ENCODE results near the gene MACROD2. TPM values are rescaled to one million over a fixed set of nuclear protein-coding genes. Genes with fewer than 3 reads are reported as not detected.
"Not testable (repeated sequence)": the region's sequence is repeated elsewhere in the genome, so short reads cannot be mapped to it uniquely, and the experiment has no call there.

MACROD2 gene
- total and polyA plus RNA-seq, 4 donors = 13.0 to 67.1 (median 20.7) TPM

- Histone ChIP-seq H3K9ac (ENCODE audit: insufficient read depth in 1 of 2, low read length in 2 of 2) (no peak overlapping the region), H3K27me3 (ENCODE audit: control insufficient read depth in 3 of 3, insufficient read depth in 3 of 3, low read length in 2 of 3) (no peaks in the 10 kb centered on the region), H3K4me1 (ENCODE audit: control insufficient read depth in 5 of 5, insufficient read depth in 5 of 5, low read length in 5 of 5) (no peaks in the 10 kb centered on the region), H3K4me3 (no peak overlapping the region), H3K27ac (ENCODE audit: low read depth in 1 of 2, low read length in 1 of 2) (no peak overlapping the region), H3K36me3 (ENCODE audit: control insufficient read depth in 4 of 4, insufficient read depth in 4 of 4, low read length in 4 of 4) (no peaks in the 10 kb centered on the region), H3K9me3 (ENCODE audit: control insufficient read depth in 4 of 4, insufficient read depth in 3 of 4, low read length in 3 of 4) (no peaks in the 10 kb centered on the region)
- DNase-seq (no peak), ATAC-seq (ENCODE audit: insufficient read depth, low FRiP score) (no peak)
- WGBS, 2 donors = 93 to 94% methylated on average over 5 of the region's 5 CpGs
- TF ChIP-seq CTCF (IDR thresholded peaks at IDR 0.05; ENCODE audit: control extremely low read depth, extremely low read depth) = no peak
Observed at GRCh38 chr20:15805154-15805553, 1809.8 kb downstream of the MACROD2 start.

- ATAC-seq (ENCODE audit: insufficient read depth, low FRiP score) = no peak
- no peak for DNase-seq
- Histone ChIP-seq H3K27ac (ENCODE audit: low read depth in 1 of 2, low read length in 1 of 2) (no peak overlapping the region), H3K9ac (ENCODE audit: insufficient read depth in 1 of 2, low read length in 2 of 2) (no peak overlapping the region), H3K9me3 (ENCODE audit: control insufficient read depth in 4 of 4, insufficient read depth in 3 of 4, low read length in 3 of 4) (no peaks in the 10 kb centered on the region), H3K4me1 (ENCODE audit: control insufficient read depth in 5 of 5, insufficient read depth in 5 of 5, low read length in 5 of 5) (no peaks in the 10 kb centered on the region), H3K4me3 (no peak overlapping the region), H3K36me3 (ENCODE audit: control insufficient read depth in 4 of 4, insufficient read depth in 4 of 4, low read length in 4 of 4) (no peaks in the 10 kb centered on the region), H3K27me3 (ENCODE audit: control insufficient read depth in 3 of 3, insufficient read depth in 3 of 3, low read length in 2 of 3) (no peaks in the 10 kb centered on the region)
- WGBS, 2 donors = 79 to 80% methylated on average over 3 of the region's 3 CpGs
- TF ChIP-seq CTCF (IDR thresholded peaks at IDR 0.05; ENCODE audit: control extremely low read depth, extremely low read depth) = no peak
Observed at GRCh38 chr20:15806105-15806504, 1810.8 kb downstream of the MACROD2 start.

- 81 to 82% methylated on average over 5 of the region's 5 CpGs for WGBS, 2 donors
- Histone ChIP-seq H3K9ac (ENCODE audit: insufficient read depth in 1 of 2, low read length in 2 of 2) (no peak overlapping the region), H3K4me1 (ENCODE audit: control insufficient read depth in 5 of 5, insufficient read depth in 5 of 5, low read length in 5 of 5) (no peaks in the 10 kb centered on the region), H3K27ac (ENCODE audit: low read depth in 1 of 2, low read length in 1 of 2) (no peak overlapping the region), H3K27me3 (ENCODE audit: control insufficient read depth in 3 of 3, insufficient read depth in 3 of 3, low read length in 2 of 3) (no peaks in the 10 kb centered on the region), H3K9me3 (ENCODE audit: control insufficient read depth in 4 of 4, insufficient read depth in 3 of 4, low read length in 3 of 4) (no peaks in the 10 kb centered on the region), H3K4me3 (no peak overlapping the region), H3K36me3 (ENCODE audit: control insufficient read depth in 4 of 4, insufficient read depth in 4 of 4, low read length in 4 of 4) (no peaks in the 10 kb centered on the region)
- no peak for DNase-seq
- no peak for ATAC-seq (ENCODE audit: insufficient read depth, low FRiP score)
- no peak for TF ChIP-seq CTCF (IDR thresholded peaks at IDR 0.05; ENCODE audit: control extremely low read depth, extremely low read depth)
Observed at GRCh38 chr20:15807271-15807670, 1812.0 kb downstream of the MACROD2 start.

- not testable (repeated sequence) for DNase-seq; H3K9me3 ChIP-seq (ENCODE audit: control insufficient read depth in 4 of 4, insufficient read depth in 3 of 4, low read length in 3 of 4); H3K27ac ChIP-seq (ENCODE audit: low read depth in 1 of 2, low read length in 1 of 2); H3K4me1 ChIP-seq (ENCODE audit: control insufficient read depth in 5 of 5, insufficient read depth in 5 of 5, low read length in 5 of 5); H3K4me3 ChIP-seq; H3K27me3 ChIP-seq (ENCODE audit: control insufficient read depth in 3 of 3, insufficient read depth in 3 of 3, low read length in 2 of 3); H3K9ac ChIP-seq (ENCODE audit: insufficient read depth in 1 of 2, low read length in 2 of 2); H3K36me3 ChIP-seq (ENCODE audit: control insufficient read depth in 4 of 4, insufficient read depth in 4 of 4, low read length in 4 of 4); ATAC-seq (ENCODE audit: insufficient read depth, low FRiP score)
- 92 to 93% methylated on average over 8 of the region's 8 CpGs for WGBS, 2 donors
Observed at GRCh38 chr20:15807771-15808170, 1812.5 kb downstream of the MACROD2 start.

All from lung (tissue), 12 donors.